ENCODE results near the gene C2orf15. TPM values are rescaled to one million over a fixed set of nuclear protein-coding genes. Genes with fewer than 3 reads are reported as not detected.
"Not testable (repeated sequence)": the region's sequence is repeated elsewhere in the genome, so short reads cannot be mapped to it uniquely, and the experiment has no call there.

C2orf15 gene
- total RNA-seq, 1 donor from 2014 or later = 5.6 TPM

DNA sequence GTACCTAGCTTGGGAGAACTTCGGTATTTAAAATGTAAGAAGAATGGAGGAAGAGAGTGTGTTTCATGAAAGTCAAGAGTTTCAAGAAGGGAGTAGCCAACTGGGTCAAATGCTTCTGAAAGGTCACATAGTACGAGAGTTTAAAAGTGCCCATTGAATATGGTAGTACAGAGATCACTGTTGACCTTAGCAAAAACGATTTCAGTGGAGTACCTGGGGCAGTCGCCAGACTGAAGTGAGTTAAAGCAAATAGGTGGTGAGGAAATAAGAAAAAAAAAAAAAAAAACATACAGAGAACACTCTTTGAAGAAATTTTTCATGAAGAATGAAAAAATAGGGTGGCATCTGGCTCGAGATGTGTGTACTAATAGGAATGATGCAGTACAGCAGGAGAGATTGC is 24.7 kb downstream of the C2orf15 start:
- no peak for DNase-seq (ENCODE audit: low read depth)

GRCh38 chr2:99169534-99169933 is 28.0 kb downstream of the C2orf15 start:
- DNase-seq (ENCODE audit: low read depth) = no peak

DNA sequence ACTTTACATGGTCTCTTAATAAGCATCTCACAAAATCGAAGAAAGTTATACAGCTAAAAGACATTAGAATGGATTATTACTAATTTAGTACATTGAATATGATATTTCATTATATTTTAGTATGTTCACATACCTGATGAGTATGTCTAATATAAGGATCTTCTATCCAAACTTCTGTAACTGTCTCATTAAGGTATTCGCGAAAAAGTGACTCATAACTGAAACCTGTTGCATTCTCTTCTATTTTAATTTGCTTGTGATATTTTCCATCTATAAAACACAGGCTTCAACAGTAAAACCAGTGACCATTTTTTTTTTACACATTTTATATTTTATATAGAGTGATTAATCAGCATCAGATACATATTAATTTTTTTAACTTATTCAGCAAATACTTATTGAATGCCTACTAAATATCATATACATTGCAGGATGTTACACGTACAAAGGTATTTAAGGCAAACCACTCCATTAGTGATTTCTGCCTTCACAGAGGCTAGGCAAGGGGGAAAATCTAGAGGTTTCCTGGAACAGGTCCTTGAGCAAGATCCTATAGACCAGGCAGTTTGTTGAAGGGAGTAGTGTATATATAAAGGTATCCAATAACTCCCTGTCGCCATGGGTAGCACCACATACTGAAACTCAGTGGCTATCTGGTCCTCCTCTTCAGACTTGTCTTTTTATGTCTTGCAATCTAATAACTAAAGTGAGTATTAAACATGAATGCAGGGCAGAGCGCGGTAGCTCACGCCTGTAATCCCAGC is 30.1 kb downstream of the C2orf15 start:
- no peak for DNase-seq (ENCODE audit: low read depth)

DNA sequence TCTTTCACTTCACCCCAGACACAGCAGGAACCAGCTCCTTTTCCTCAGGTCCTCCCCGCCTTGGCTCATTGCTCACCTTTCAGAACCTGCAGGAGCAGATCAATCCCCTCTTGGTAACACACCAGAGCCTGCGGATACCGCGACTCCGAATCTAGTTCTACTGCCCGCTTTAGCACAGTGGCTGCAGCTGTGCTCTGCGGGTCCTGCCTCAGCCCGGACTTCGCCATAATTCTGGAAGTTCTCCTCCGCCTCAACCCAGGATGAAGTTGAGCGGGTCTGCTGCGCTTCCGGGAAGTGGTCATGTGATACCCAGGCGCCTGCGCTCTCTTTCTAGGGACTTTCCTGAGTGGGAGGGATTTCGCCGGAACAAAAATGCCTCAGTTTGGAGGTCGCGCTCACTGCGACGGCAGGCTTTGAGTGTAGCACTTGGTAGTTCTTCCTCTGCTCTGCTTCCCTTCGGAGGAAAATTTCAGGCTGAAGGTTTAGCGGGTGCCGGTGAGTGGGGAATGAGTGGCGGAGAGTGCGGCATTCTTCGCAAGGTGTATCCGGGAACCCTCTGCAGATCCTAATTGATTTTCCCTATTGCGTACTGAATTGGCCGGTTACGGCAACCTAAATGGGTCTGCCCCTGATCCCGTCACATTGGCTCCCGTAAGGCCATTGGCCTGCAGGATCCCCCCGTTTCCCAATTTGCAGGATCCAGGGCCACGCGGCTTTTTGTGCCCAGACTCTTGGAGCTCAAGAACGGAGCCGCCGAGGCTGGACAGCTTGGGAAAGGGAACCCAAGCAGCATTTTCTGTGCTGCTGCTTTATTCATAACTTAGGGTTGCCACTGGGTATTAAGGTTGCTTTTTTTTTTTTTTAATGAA is 39.5 kb downstream of the C2orf15 start, which contains the start of the genes MITD1 and MRPL30:
Gene MITD1 (minus strand): TSS at position 304 of the 869 bp plus-strand sequence. CDS start 77 bp downstream, at position 227.
Gene MRPL30 (plus strand): TSS at position 430 of the 869 bp plus-strand sequence. CDS start 5,020 bp downstream, outside the sequence.
- peak; percentile 93 for DNase-seq (ENCODE audit: low read depth)

DNA sequence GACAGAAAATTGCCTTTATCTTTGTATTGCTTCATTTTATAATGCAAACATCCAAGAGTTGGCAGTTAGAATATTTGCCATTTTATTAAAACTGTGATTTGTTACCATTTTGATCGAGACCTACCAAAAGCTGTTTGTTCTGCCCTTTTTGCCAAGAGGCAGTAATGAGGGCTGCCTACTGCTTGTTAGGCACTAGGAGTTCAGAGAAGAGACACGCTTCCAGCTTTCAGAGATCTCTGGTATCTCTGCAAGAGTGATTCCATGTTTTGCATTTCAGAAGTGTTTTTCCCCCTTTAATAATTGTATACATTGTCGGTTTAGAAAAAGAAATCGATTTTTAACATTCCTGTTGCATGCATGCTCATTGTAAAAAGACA is 40.1 kb downstream of the C2orf15 start:
- DNase-seq (ENCODE audit: low read depth) = peak; percentile 17

GRCh38 chr2:99183025-99183424 is 41.5 kb downstream of the C2orf15 start:
- DNase-seq (ENCODE audit: low read depth) = peak; percentile 22

GRCh38 chr2:99184811-99185210 is 43.3 kb downstream of the C2orf15 start:
- DNase-seq (ENCODE audit: low read depth) = no peak

DNA sequence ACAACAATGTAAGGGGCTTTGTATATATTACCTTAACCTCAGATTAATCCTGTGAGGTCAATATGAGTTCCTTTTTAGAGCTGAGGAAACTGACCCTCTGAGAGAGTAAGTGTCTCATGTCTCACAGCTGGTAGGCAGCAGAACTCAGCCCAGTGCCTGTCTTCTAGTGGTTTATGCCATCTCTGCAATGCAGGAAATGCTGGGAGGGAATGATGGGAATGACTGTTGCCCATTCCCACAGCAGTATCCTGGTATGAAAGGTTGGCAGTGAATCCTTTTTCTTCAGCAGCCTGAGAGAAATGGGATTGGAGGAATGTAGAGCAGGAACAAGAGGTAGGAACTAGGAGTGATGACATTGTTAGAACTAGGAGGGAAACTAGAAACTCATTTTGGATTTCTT is 45.5 kb downstream of the C2orf15 start:
- no peak for DNase-seq (ENCODE audit: low read depth)

DNA sequence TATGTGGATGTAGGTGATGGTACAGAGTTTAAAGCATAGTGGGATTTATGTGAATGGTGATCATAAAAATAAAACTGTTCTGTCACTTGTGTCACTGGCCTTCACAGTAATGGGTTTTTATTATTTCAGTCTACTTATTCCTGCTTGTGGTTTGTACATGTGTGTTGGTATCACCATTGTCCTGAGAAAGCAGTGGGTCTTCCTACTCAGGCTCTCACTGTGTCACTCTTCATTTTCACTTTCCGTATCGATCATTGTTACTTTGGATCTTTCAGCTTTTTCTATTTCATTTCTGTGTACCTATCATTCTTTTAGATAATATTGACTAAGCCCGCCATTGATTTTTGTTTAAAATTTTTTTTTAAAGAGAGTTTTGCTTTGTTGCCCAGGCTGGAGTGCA is 46.9 kb downstream of the C2orf15 start:
- no peak for DNase-seq (ENCODE audit: low read depth)

DNA sequence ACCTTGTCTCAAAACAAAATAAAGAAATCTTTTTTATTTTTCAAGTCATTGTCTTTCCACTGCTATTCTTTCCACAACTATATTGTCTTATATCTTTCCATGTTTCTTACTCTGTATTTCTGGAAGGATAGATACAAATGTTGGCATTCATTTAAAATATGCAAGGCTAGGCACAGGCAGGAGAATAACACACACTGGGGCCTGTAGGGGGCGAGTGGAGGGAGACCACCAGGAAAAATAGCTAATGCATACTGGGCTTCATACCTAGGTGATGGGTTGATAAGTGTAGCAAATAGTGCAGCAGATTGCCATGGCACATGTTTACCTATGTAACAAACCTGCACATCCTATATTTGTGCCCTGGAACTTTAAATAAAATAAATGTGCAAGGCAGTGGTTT is 49.0 kb downstream of the C2orf15 start:
- no peak for DNase-seq (ENCODE audit: low read depth)

DNA sequence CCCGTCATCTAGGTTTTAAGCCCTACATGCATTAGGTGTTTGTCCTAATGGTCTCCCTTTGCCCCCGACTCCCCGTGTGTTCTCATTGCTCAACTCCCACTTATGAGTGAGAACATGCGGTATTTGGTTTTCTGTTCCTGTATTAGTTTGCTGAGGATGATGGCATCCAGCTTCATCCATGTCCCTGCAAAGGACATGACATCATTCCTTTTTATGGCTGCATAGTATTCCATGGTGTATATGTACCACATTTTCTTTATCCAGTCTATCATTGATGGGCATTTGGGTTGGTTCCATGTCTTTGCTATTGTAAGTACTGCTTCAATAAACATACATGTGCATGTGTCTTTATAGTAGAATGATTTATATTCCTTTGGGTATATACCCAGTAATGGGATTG is 50.9 kb downstream of the C2orf15 start:
- not testable (repeated sequence) for DNase-seq (ENCODE audit: low read depth)

- no peak for DNase-seq (ENCODE audit: low read depth)
These were observed 56.8 kb downstream of the C2orf15 start for GRCh38 chr2:99198103-99198841.

GRCh38 chr2:99200076-99200800 is 58.7 kb downstream of the C2orf15 start:
- DNase-seq (ENCODE audit: low read depth) = no peak

Other genes starting within 250 kb of the C2orf15 start
- 3.0 and 6.3 TPM in 2 replicates for gene CRACDL, start 205.5 kb upstream of the C2orf15 start, total RNA-seq
- gene TSGA10, start 13.2 kb downstream of the C2orf15 start, total RNA-seq = 13.9 and 21.6 TPM in 2 replicates
- gene LIPT1, start 13.3 kb downstream of the C2orf15 start, total RNA-seq = 4.9 and 8.1 TPM in 2 replicates
- 25.8 and 44.6 TPM in 2 replicates for gene MITD1, start 39.4 kb downstream of the C2orf15 start, total RNA-seq
- 45.1 and 45.3 TPM in 2 replicates for gene MRPL30, start 39.5 kb downstream of the C2orf15 start, total RNA-seq
- not detected in 2 replicates for gene LYG2, start 114.0 kb downstream of the C2orf15 start, total RNA-seq
- 0.70 TPM in 1 of 2 replicates, not detected in the other for gene LYG1, start 159.5 kb downstream of the C2orf15 start, total RNA-seq
- 114 and 179 TPM in 2 replicates for gene TXNDC9, start 194.6 kb downstream of the C2orf15 start, total RNA-seq
- 27.8 and 118 TPM in 2 replicates for gene EIF5B, start 195.7 kb downstream of the C2orf15 start, total RNA-seq